Activated CD8-positive, alpha-beta memory T cell treated with anti-CD3 and anti-CD28 coated beads for 36 hours (primary cell): Measurements from ENCODE around the gene THSD8. TPM values are rescaled to one million over a fixed set of nuclear protein-coding genes. Genes with fewer than 3 reads are reported as not detected.

Source experiments
- CTCF ChIA-PET: fragments of 350-600 bp; sonication (Branson Sonifier 250); formaldehyde crosslinking; loops from one replicate; lab custom pipeline; 2021; ENCODE audit warnings: antibody characterized with exemption; lab: Charles Lee
- POLR2A ChIA-PET: fragments of 350-600 bp; sonication (Branson Sonifier 250); formaldehyde crosslinking; loops from one replicate; lab custom pipeline; 2021; ENCODE audit warnings: antibody characterized with exemption; lab: Charles Lee
- total RNA-seq, 2 experiments: library from RNA; stranded (reverse); gene quantifications; one replicate each; pipeline ENCODE4 v1.2.3, GENCODE V29; 2021

The THSD8 gene
- total RNA-seq = 10 to 100 TPM; 29.1 to 29.9 TPM

- CTCF ChIA-PET = interaction anchor here (0.5 to 14.9 kb wide), 6 partner anchors 10 to 126 kb away, joined by 3 to 598 read pairs (median 4); partner anchors contain the start of genes HOOK2 and JUNB
- POLR2A ChIA-PET = interaction anchor here (0.6 to 1.8 kb wide), 4 partner anchors 9 to 1979 kb away, joined by 3 to 5 read pairs (median 4); partner anchors contain the start of gene JUNB
These were observed at the start of gene THSD8, which contains the start of gene PRDX2 for GRCh38 chr19:12801466-12802266. THSD8 (plus strand) TSS chr19:12802069; CDS start chr19:12802072, 3 bp downstream. PRDX2 (minus strand) TSS chr19:12801800; CDS start chr19:12801261, 539 bp downstream.

GRCh38 chr19:12754465-12755196 lies 47.2 kb upstream of the THSD8 start:
- ChIA-PET POLR2A (no interaction called here), CTCF (interaction anchor here (0.5 to 25.8 kb wide), 6 partner anchors 13 to 109 kb away, joined by 3 to 598 read pairs (median 3); partner anchors contain the start of genes JUNB, PRDX2 and THSD8)

DNA sequence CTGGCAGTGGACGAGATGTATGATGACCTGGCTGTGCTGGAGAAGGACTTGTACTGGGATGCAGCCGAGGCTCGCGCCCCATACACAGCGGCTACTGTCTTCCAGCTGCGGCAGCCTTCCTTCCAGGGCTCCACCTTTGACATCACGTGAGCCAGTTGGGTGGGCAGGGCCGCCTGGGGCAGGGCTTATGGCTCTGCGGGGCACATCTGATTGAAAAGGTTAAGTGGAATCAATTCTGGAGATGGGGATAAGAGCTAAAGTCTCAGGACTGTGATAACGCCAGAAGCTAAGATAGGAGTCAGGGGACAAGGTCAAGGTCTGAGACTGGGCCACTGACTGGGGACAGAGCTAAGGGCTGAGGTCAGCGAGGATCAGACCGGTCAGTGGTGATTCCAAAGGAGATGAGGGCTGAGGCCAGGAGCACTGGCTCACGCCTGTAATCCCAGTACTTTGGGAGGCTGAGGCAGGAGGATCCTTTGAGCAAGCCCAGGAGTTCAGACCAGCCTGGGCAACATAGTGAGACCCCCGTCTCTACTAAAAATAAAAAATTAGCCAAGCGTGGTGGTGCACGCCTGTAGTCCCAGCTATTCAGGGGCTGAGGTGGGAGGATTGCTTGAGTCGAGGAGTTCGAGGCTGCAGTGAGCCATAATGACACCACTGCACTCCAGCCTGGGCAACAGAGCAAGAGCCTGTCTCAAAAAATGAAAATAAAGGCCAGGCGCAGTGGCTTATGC lies 45.6 kb upstream of the THSD8 start:
- ChIA-PET POLR2A (interaction anchor here (0.7 kb wide), 1 partner anchor 9 kb away, joined by 3 read pairs; no protein-coding TSS in a partner anchor), CTCF (interaction anchor here (0.6 to 25.8 kb wide), 6 partner anchors 10 to 90 kb away, joined by 3 to 598 read pairs (median 10); partner anchors contain the start of genes JUNB, PRDX2 and THSD8)

- POLR2A ChIA-PET = no interaction called here
- CTCF ChIA-PET = interaction anchor here (0.6 to 25.8 kb wide), 31 partner anchors 8 to 235 kb away, joined by 3 to 598 read pairs (median 4); partner anchors contain the start of genes DHPS, GET3, HOOK2 and JUNB
These were observed 44.2 kb upstream of the THSD8 start for GRCh38 chr19:12757544-12758274.

DNA sequence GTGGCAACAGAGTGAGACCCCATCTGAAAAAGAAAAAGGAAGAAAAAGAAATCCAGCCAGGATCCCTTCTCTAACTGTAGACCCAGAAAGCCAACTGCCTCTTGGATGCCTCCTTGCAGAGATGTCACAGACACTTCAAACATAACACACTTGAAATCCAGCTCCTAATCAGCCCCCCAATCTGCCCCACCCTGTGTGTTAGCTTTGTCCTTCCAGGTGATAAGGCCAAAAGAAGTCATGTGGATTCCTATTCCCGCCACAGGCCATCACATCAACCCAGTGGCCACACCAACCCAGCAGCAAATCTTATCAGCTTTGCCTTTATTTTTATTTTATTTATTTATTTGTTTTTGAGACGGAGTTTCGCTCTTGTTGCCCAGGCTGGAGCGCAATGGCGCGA lies 42.2 kb upstream of the THSD8 start:
- CTCF ChIA-PET = interaction anchor here (0.6 to 25.8 kb wide), 21 partner anchors 12 to 125 kb away, joined by 3 to 598 read pairs (median 5); partner anchors contain the start of genes FBXW9, JUNB, PRDX2 and RNASEH2A
- POLR2A ChIA-PET = no interaction called here

DNA sequence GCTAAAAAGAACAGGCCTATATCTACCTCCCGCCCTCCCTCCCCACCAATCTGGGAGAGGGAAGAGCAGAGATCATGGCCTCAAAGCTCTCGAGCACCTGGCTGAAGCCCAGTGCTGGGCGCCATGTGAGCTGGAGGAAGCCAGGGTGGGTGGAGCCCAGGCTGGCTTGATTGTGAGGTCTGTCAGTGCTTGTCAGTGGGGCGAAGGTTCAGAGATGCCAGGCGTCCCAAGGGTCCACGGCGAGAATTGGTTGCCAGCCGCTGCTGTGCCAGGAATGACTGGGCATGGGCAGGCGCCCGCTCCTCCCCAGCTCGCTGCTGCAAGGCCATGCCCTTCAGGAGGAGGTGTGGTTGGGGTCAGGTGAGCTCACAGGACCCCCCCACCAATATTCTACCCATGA lies 38.8 kb upstream of the THSD8 start:
- ChIA-PET CTCF (interaction anchor here (0.6 to 25.8 kb wide), 5 partner anchors 13 to 152 kb away, joined by 3 to 598 read pairs (median 4); partner anchors contain the start of genes JUNB, PRDX2, RNASEH2A and THSD8), POLR2A (interaction anchor here (0.7 to 1.2 kb wide), 2 partner anchors 33 to 40 kb away, joined by 4 to 12 read pairs; no protein-coding TSS in a partner anchor)

- CTCF ChIA-PET = interaction anchor here (0.7 to 25.8 kb wide), 10 partner anchors 12 to 329 kb away, joined by 3 to 598 read pairs (median 4); partner anchors contain the start of genes GET3, JUNB, PRDX2 and RNASEH2A
- POLR2A ChIA-PET = interaction anchor here (0.9 to 2.1 kb wide), 2 partner anchors 17 to 32 kb away, joined by 6 to 10 read pairs; no protein-coding TSS in a partner anchor
These were observed 37.2 kb upstream of the THSD8 start for GRCh38 chr19:12764698-12765097.

GRCh38 chr19:12766051-12766521 lies 35.8 kb upstream of the THSD8 start:
- ChIA-PET CTCF (interaction anchor here (0.7 to 25.8 kb wide), 32 partner anchors 8 to 286 kb away, joined by 3 to 598 read pairs (median 4); partner anchors contain the start of genes GET3, JUNB, PRDX2 and RNASEH2A), POLR2A (interaction anchor here (0.6 to 2.1 kb wide), 4 partner anchors 10 to 148 kb away, joined by 3 to 12 read pairs (median 7); partner anchors contain the start of gene JUNB)

DNA sequence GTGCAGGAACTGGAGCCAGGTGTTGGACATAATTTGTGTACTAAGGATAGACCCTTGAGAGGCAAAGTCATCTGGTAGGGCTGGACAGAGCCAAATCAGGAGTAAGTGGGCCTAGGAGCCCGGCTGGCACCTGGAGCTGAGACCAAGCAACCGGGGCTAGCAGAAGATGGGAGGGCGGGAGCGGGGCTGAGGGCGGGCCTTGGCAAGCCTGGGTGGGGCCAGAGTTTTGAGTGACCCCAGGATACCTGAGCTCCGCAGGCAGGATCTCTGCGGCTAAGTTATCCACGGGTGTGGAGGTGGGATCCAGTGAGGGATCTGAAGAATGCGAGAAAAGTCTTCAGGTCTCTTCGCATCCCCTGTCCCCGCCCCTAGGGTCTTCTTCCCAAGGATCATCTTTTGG lies 34.7 kb upstream of the THSD8 start:
- POLR2A ChIA-PET = interaction anchor here (0.5 kb wide), 2 partner anchors 42 to 201 kb away, joined by 3 read pairs; no protein-coding TSS in a partner anchor
- CTCF ChIA-PET = interaction anchor here (0.9 to 25.8 kb wide), 9 partner anchors 7 to 128 kb away, joined by 3 to 598 read pairs (median 4); partner anchors contain the start of genes JUNB, PRDX2 and THSD8

DNA sequence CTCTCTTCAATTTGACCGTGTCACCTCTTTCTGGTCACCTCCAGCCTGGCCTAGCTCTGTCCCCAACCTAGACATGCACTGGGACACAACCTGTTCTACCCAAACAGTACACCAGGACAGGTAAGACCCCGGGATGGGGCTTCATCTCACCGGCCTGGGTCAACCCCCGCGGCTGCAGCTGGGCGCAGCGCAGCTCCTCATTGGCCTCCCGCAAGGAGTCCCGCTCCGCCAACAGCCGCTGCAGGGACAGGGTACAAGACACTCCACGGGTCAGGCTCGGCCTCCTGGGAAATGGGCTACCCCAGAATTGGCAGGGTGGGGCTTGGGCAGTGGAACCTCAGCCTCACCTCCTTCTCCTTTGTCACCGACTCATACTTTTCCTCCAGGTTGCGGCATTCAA lies 34.2 kb upstream of the THSD8 start:
- POLR2A ChIA-PET = interaction anchor here (0.5 kb wide), 1 partner anchor 200 kb away, joined by 3 read pairs; no protein-coding TSS in a partner anchor
- CTCF ChIA-PET = interaction anchor here (0.9 to 25.8 kb wide), 7 partner anchors 10 to 78 kb away, joined by 3 to 598 read pairs (median 4); partner anchors contain the start of genes JUNB, PRDX2 and THSD8

GRCh38 chr19:12769689-12770088 lies 32.2 kb upstream of the THSD8 start:
- ChIA-PET POLR2A (no interaction called here), CTCF (interaction anchor here (1.0 to 25.8 kb wide), 5 partner anchors 9 to 78 kb away, joined by 4 to 598 read pairs (median 9); partner anchors contain the start of genes JUNB, PRDX2 and THSD8)

GRCh38 chr19:12770922-12771321 lies 30.9 kb upstream of the THSD8 start:
- ChIA-PET POLR2A (interaction anchor here (0.6 kb wide), 1 partner anchor 21 kb away, joined by 4 read pairs; the partner anchor contains the start of gene JUNB), CTCF (interaction anchor here (1.6 to 25.8 kb wide), 4 partner anchors 10 to 76 kb away, joined by 7 to 598 read pairs (median 14); partner anchors contain the start of genes JUNB, PRDX2 and THSD8)

DNA sequence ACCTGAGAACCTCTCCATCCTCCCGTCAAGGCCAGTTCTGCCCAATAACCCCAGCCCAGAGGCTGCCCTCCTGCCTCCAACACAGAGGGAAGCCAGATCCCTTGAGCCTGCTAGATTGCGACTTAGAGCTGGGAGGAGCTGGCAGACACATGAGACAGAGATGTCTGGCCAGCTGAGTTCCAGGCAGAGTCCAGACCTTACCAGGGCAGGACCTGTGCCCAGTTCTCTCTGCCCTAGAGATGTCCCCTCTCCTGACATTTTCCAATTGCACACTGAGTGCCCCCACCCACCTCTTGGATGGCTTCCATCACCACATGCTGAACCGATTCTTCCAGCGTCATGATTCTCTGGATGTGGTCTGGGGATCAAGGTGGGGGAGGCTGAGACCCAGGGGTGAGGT lies 29.5 kb upstream of the THSD8 start:
- ChIA-PET POLR2A (no interaction called here), CTCF (interaction anchor here (0.5 to 25.8 kb wide), 6 partner anchors 12 to 76 kb away, joined by 3 to 598 read pairs (median 4); partner anchors contain the start of genes JUNB, PRDX2, RNASEH2A and THSD8)

- CTCF ChIA-PET = interaction anchor here (0.7 to 25.8 kb wide), 7 partner anchors 7 to 975 kb away, joined by 3 to 598 read pairs (median 7); partner anchors contain the start of genes JUNB, PRDX2 and THSD8
These were observed 28.3 kb upstream of the THSD8 start for GRCh38 chr19:12773571-12773970.

More at GRCh38 chr19:12773571-12773970, 28.3 kb upstream of the THSD8 start:
- POLR2A ChIA-PET = interaction anchor here (0.6 to 6.2 kb wide), 2 partner anchors 21 to 57 kb away, joined by 5 to 110 read pairs; partner anchors contain the start of gene JUNB
